ENCODE measurements around the gene TEAD1. TPM values are rescaled to one million over a fixed set of nuclear protein-coding genes. Genes with fewer than 3 reads are reported as not detected.

The TEAD1 gene
- total and polyA plus RNA-seq, 2 experiments from 2014 or later = 24.5 to 103 TPM

DNA sequence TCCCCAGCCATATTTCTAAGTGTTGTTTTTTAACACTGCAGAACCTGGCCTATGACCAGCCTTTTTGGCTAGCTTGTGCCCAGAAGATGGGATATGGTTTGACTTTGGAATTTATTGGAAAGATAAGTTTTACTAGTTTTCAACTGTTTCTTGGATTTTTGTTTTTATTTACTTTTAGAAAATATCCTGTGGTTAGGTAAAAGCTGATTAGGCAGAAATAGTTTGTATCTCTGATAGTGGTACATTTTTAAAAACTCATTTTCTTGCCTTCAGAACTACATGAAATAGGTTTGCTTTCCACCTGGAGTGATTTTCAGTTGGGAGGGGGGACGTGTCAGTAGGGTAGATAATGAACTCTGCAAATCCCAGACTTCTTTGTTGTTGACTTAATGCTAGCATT lies 243.6 kb downstream of the TEAD1 start:
- Mint-ChIP-seq H3K4me3 (no peak overlapping the region), H3K27ac (no peak overlapping the region; the same call in 1 of the 2 replicates), H3K4me1 (peaks cover 36% of the 10 kb centered on the region), H3K27me3 (ENCODE audit: insufficient read depth, low read depth, poor library complexity) (peaks cover 6% of the 10 kb centered on the region), H3K9me3 (no peaks in the 10 kb centered on the region), H3K36me3 (ENCODE audit: low read depth) (peaks cover 21% of the 10 kb centered on the region)
- ATAC-seq = no peak
- no peak for DNase-seq (ENCODE audit: low spot score)
- Histone ChIP-seq H3K4me3 (no peak overlapping the region), H3K4me1 (ENCODE audit: insufficient read depth) (peaks cover 29% of the 10 kb centered on the region), H3K4me2 (no peak overlapping the region), H2AFZ (no peak overlapping the region), H3K27me3 (ENCODE audit: insufficient read depth) (no peaks in the 10 kb centered on the region), H4K20me1 (replicated peaks; ENCODE audit: insufficient read depth) (no peaks in the 10 kb centered on the region; the same call in 1 of the 2 replicates), H3F3A (replicated peaks; ENCODE audit: low read depth) (peaks cover 7% of the 10 kb centered on the region; the same call in 1 of the 2 replicates), H3K9me2 (ENCODE audit: insufficient read depth) (no peaks in the 10 kb centered on the region), H3K36me3 (ENCODE audit: insufficient read depth) (no peaks in the 10 kb centered on the region; the same call in 1 of the 2 replicates), H3K79me2 (replicated peaks; ENCODE audit: insufficient read depth) (peaks cover 21% of the 10 kb centered on the region), H3K27ac (ENCODE audit: low read depth) (no peak overlapping the region)
- TF ChIP-seq CREB1 (CRISPR knock-in tag; IDR thresholded peaks at IDR 0.05; ENCODE audit: low read depth) = no peak
- TF ChIP-seq, protein P1, sequence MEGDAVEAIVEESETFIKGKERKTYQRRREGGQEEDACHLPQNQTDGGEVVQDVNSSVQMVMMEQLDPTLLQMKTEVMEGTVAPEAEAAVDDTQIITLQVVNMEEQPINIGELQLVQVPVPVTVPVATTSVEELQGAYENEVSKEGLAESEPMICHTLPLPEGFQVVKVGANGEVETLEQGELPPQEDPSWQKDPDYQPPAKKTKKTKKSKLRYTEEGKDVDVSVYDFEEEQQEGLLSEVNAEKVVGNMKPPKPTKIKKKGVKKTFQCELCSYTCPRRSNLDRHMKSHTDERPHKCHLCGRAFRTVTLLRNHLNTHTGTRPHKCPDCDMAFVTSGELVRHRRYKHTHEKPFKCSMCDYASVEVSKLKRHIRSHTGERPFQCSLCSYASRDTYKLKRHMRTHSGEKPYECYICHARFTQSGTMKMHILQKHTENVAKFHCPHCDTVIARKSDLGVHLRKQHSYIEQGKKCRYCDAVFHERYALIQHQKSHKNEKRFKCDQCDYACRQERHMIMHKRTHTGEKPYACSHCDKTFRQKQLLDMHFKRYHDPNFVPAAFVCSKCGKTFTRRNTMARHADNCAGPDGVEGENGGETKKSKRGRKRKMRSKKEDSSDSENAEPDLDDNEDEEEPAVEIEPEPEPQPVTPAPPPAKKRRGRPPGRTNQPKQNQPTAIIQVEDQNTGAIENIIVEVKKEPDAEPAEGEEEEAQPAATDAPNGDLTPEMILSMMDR (conservative IDR thresholded peaks at IDR 0.05; ENCODE audit: low read depth in 2 of 2) = no peak
- TF ChIP-seq ZNF331 (CRISPR knock-in tag; IDR thresholded peaks at IDR 0.05; ENCODE audit: low read depth) = no peak
- TF ChIP-seq NANOG (IDR thresholded peaks at IDR 0.05; ENCODE audit: borderline replicate concordance) = no peak
- TF ChIP-seq POLR2AphosphoS5 (IDR thresholded peaks at IDR 0.05; ENCODE audit: low read depth) = no peak
- TF ChIP-seq, protein P2, sequence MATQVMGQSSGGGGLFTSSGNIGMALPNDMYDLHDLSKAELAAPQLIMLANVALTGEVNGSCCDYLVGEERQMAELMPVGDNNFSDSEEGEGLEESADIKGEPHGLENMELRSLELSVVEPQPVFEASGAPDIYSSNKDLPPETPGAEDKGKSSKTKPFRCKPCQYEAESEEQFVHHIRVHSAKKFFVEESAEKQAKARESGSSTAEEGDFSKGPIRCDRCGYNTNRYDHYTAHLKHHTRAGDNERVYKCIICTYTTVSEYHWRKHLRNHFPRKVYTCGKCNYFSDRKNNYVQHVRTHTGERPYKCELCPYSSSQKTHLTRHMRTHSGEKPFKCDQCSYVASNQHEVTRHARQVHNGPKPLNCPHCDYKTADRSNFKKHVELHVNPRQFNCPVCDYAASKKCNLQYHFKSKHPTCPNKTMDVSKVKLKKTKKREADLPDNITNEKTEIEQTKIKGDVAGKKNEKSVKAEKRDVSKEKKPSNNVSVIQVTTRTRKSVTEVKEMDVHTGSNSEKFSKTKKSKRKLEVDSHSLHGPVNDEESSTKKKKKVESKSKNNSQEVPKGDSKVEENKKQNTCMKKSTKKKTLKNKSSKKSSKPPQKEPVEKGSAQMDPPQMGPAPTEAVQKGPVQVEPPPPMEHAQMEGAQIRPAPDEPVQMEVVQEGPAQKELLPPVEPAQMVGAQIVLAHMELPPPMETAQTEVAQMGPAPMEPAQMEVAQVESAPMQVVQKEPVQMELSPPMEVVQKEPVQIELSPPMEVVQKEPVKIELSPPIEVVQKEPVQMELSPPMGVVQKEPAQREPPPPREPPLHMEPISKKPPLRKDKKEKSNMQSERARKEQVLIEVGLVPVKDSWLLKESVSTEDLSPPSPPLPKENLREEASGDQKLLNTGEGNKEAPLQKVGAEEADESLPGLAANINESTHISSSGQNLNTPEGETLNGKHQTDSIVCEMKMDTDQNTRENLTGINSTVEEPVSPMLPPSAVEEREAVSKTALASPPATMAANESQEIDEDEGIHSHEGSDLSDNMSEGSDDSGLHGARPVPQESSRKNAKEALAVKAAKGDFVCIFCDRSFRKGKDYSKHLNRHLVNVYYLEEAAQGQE (IDR thresholded peaks at IDR 0.05; ENCODE audit: unreplicated experiment) = no peak
- TF ChIP-seq, protein P3, sequence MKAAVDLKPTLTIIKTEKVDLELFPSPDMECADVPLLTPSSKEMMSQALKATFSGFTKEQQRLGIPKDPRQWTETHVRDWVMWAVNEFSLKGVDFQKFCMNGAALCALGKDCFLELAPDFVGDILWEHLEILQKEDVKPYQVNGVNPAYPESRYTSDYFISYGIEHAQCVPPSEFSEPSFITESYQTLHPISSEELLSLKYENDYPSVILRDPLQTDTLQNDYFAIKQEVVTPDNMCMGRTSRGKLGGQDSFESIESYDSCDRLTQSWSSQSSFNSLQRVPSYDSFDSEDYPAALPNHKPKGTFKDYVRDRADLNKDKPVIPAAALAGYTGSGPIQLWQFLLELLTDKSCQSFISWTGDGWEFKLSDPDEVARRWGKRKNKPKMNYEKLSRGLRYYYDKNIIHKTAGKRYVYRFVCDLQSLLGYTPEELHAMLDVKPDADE (IDR thresholded peaks at IDR 0.05) = no peak
- TF ChIP-seq EZH2phosphoT487 (IDR thresholded peaks at IDR 0.05; ENCODE audit: unreplicated experiment) = no peak
- TF ChIP-seq STAT1 (IDR thresholded peaks at IDR 0.05; ENCODE audit: unreplicated experiment) = no peak
- TF ChIP-seq, protein P4, sequence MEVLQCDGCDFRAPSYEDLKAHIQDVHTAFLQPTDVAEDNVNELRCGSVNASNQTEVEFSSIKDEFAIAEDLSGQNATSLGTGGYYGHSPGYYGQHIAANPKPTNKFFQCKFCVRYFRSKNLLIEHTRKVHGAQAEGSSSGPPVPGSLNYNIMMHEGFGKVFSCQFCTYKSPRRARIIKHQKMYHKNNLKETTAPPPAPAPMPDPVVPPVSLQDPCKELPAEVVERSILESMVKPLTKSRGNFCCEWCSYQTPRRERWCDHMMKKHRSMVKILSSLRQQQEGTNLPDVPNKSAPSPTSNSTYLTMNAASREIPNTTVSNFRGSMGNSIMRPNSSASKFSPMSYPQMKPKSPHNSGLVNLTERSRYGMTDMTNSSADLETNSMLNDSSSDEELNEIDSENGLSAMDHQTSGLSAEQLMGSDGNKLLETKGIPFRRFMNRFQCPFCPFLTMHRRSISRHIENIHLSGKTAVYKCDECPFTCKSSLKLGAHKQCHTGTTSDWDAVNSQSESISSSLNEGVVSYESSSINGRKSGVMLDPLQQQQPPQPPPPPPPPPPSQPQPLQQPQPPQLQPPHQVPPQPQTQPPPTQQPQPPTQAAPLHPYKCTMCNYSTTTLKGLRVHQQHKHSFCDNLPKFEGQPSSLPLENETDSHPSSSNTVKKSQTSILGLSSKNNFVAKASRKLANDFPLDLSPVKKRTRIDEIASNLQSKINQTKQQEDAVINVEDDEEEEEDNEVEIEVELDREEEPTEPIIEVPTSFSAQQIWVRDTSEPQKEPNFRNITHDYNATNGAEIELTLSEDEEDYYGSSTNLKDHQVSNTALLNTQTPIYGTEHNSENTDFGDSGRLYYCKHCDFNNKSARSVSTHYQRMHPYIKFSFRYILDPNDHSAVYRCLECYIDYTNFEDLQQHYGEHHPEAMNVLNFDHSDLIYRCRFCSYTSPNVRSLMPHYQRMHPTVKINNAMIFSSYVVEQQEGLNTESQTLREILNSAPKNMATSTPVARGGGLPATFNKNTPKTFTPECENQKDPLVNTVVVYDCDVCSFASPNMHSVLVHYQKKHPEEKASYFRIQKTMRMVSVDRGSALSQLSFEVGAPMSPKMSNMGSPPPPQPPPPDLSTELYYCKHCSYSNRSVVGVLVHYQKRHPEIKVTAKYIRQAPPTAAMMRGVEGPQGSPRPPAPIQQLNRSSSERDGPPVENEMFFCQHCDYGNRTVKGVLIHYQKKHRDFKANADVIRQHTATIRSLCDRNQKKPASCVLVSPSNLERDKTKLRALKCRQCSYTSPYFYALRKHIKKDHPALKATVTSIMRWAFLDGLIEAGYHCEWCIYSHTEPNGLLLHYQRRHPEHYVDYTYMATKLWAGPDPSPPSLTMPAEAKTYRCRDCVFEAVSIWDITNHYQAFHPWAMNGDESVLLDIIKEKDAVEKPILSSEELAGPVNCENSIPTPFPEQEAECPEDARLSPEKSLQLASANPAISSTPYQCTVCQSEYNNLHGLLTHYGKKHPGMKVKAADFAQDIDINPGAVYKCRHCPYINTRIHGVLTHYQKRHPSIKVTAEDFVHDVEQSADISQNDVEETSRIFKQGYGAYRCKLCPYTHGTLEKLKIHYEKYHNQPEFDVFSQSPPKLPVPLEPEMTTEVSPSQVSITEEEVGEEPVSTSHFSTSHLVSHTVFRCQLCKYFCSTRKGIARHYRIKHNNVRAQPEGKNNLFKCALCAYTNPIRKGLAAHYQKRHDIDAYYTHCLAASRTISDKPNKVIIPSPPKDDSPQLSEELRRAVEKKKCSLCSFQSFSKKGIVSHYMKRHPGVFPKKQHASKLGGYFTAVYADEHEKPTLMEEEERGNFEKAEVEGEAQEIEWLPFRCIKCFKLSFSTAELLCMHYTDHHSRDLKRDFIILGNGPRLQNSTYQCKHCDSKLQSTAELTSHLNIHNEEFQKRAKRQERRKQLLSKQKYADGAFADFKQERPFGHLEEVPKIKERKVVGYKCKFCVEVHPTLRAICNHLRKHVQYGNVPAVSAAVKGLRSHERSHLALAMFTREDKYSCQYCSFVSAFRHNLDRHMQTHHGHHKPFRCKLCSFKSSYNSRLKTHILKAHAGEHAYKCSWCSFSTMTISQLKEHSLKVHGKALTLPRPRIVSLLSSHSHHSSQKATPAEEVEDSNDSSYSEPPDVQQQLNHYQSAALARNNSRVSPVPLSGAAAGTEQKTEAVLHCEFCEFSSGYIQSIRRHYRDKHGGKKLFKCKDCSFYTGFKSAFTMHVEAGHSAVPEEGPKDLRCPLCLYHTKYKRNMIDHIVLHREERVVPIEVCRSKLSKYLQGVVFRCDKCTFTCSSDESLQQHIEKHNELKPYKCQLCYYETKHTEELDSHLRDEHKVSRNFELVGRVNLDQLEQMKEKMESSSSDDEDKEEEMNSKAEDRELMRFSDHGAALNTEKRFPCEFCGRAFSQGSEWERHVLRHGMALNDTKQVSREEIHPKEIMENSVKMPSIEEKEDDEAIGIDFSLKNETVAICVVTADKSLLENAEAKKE (CRISPR knock-in tag; IDR thresholded peaks at IDR 0.05) = no peak
- no peak for TF ChIP-seq EZH2 (IDR thresholded peaks at IDR 0.05; ENCODE audit: low read depth, unreplicated experiment)
- TF ChIP-seq ZNF114 (CRISPR knock-in tag; IDR thresholded peaks at IDR 0.05) = no peak
- TF ChIP-seq JUNB (IDR thresholded peaks at IDR 0.05; ENCODE audit: unreplicated experiment) = no peak
